ENCODE results near the gene WDR45.

The WDR45 gene

DNA sequence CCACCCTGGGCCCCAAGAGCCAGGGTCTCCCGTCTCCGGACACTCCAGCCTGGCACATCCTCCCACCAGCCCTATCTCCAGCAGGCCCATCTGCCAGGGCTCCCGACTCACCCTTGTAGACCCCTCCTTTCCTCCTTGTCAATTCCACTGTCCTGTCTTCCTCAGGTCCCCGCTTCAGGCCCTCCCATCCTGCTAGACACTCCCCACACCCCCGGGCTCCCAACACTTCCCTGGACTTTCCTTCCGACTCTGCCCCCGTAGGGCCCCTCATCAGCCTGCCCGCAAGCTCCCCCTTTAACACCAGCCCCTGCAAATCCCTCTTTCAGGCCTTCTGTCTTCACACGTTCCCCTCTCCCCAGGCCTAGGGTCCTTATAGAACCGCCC, 7.0 kb downstream of the WDR45 start:
- Histone ChIP-seq H3K27me3 (peaks cover 0 to 50% (median 16%) of the 10 kb centered on the region in 11 experiments; a peak in 15 of 22 replicates), H3K27ac (peak overlapping the region in 4 of 11 experiments; percentile 25 to 75 (median 72); a peak in 2 of 22 replicates), H4K20me1 (peaks cover 0 to 19% (median 0%) of the 10 kb centered on the region in 11 experiments; a peak in 6 of 22 replicates), H3K36me3 (peaks cover 0 to 17% (median 7%) of the 10 kb centered on the region in 11 experiments; a peak in 6 of 22 replicates), H3K4me2 (peak overlapping the region; percentile 67 to 87 (median 79)), H3K4me3 (peak overlapping the region; percentile 62 to 77 (median 74)), H3K9ac (peak overlapping the region in 10 of 11 experiments; percentile 54 to 81 (median 76); a peak in 17 of 22 replicates), H3K4me1 (peaks cover 16 to 21% (median 20%) of the 10 kb centered on the region in 10 experiments; a peak in 19 of 20 replicates), H3K9me3 (replicated peaks in 1 of 11) (peaks cover 0 to 17% (median 0%) of the 10 kb centered on the region in 11 experiments; a peak in 4 of 22 replicates)
- no peak for TF ChIP-seq Cebpa-rat (IDR thresholded peaks at IDR 0.05)

DNA sequence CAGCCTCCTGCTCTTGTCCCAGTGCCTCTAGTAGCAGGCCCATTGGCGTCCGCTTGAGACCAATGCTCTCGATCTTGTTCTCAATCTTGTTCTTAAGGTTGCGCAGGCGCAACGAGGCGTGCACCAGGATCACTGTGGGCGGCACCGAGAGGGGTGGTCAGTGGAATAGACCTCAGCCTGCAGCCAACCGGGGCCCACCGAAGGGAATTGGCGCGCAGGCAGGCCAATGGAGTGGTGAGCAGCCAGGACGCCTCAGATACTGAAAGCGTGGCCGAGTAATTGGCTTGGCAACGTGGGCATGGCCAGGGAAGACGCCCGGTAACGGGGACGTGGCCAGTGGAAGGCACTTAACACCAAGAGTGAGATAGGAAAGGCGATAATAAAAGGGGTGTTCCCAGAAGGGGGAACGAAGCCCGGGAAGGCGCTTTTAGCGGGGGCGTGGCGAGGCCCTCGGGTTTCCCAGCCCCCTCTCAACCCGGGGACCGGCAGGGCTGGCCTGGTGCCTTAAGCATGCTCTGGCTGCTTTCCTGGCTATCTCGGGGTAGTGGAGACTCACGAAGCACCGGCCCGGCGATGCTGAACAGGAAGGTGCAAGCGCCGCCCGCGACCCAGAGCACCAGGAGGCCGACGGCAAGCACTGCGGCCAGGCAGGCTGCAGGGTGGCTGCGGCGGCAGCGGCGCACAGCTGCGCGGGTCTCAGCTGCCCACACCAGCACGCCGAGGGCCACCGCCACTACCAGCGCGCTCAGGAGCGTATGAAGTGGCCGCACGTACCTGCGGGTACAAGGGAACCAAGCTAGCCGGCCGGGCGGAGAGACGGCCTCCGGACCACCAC, 7.6 kb downstream of the WDR45 start:
- H3K4me1 ChIP-seq, result peaks cover 16 to 21% (median 20%) of the 10 kb centered on the region in 10 experiments; a peak in 19 of 20 replicates
- peak overlapping the region; percentile 62 to 77 (median 74); a peak in 15 of 20 replicates for H3K4me3 ChIP-seq
- peak overlapping the region; percentile 67 to 87 (median 79) for H3K4me2 ChIP-seq
- H3K9me3 ChIP-seq (replicated peaks in 1 of 11), result peaks cover 0 to 17% (median 0%) of the 10 kb centered on the region in 11 experiments; a peak in 4 of 22 replicates
- H3K27me3 ChIP-seq, result peaks cover 0 to 50% (median 10%) of the 10 kb centered on the region in 11 experiments; a peak in 14 of 22 replicates
- H4K20me1 ChIP-seq, result peaks cover 0 to 19% (median 0%) of the 10 kb centered on the region in 11 experiments; a peak in 6 of 22 replicates
- peak overlapping the region in 9 of 11 experiments; percentile 59 to 81 (median 77); a peak in 14 of 22 replicates for H3K9ac ChIP-seq
- no peak for TF ChIP-seq Cebpa-rat (IDR thresholded peaks at IDR 0.05)
- peak overlapping the region in 1 of 11 experiments; percentile 25; a peak in 2 of 22 replicates for H3K27ac ChIP-seq
- H3K36me3 ChIP-seq, result peaks cover 0 to 11% (median 7%) of the 10 kb centered on the region in 11 experiments; a peak in 7 of 22 replicates

DNA sequence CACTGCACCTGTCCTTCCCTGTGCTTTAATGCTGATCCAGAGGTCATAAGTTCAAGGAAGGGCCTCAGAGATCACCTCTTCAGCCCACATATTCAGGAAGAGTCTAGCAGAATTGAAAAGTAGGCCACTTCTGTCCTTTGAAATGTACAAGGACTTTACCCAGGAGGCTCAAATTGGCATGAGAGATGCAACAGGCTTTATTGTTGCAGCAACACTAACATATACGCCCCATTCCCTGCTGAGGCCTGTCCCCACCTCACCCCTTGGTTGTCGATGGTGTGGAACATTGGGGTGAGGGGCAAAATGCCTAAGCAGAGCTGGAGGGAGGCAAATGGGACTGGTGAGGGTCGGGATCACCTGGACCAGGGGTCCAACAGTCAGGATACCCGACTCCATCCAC, 8.7 kb downstream of the WDR45 start:
- H3K4me1 ChIP-seq, result peaks cover 16 to 21% (median 20%) of the 10 kb centered on the region in 10 experiments; a peak in 19 of 20 replicates
- no peak overlapping the region for H3K27ac ChIP-seq
- no peak for TF ChIP-seq Cebpa-rat (IDR thresholded peaks at IDR 0.05)
- H3K4me2 ChIP-seq, result no peak overlapping the region
- peaks cover 0 to 10% (median 0%) of the 10 kb centered on the region in 11 experiments; a peak in 3 of 22 replicates for H3K36me3 ChIP-seq
- H3K27me3 ChIP-seq, result peaks cover 0 to 50% (median 7%) of the 10 kb centered on the region in 11 experiments; a peak in 11 of 22 replicates
- peaks cover 0 to 17% (median 0%) of the 10 kb centered on the region in 11 experiments; a peak in 4 of 22 replicates for H3K9me3 ChIP-seq (replicated peaks in 1 of 11)
- no peak overlapping the region for H3K4me3 ChIP-seq
- H3K9ac ChIP-seq, result no peak overlapping the region
- H4K20me1 ChIP-seq, result peaks cover 0 to 19% (median 0%) of the 10 kb centered on the region in 11 experiments; a peak in 7 of 22 replicates

DNA sequence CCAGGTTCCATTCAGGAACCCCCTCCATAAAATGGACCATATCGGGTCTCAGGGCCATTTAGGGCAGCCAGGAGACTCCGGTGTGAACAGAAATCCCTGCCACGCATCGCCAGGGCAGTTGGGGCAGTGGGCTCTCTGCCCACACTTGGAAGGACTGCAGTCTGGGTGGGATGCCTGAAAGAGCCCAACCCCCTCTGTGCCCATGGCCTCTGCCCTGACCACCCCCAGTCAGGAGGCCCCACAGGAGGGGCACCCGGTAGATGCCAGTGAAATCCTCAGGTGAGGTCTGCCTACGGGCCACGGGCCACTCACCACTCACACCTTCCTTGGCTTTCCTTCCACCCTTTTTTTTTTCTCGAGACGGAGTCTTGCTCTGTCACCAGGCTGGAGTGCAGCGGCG, 10.6 kb downstream of the WDR45 start:
- peaks cover 0 to 16% (median 0%) of the 10 kb centered on the region in 11 experiments; a peak in 4 of 22 replicates for H3K36me3 ChIP-seq
- H3K9me3 ChIP-seq (replicated peaks in 1 of 11), result peaks cover 0 to 14% (median 0%) of the 10 kb centered on the region in 11 experiments; a peak in 4 of 22 replicates
- H3K9ac ChIP-seq, result no peak overlapping the region
- no peak overlapping the region for H3K27ac ChIP-seq
- H3K4me1 ChIP-seq, result peaks cover 8 to 15% (median 13%) of the 10 kb centered on the region in 10 experiments; a peak in 19 of 20 replicates
- H3K4me3 ChIP-seq, result no peak overlapping the region
- no peak for TF ChIP-seq Cebpa-rat (IDR thresholded peaks at IDR 0.05)
- peaks cover 0 to 33% (median 0%) of the 10 kb centered on the region in 11 experiments; a peak in 8 of 22 replicates for H4K20me1 ChIP-seq
- H3K27me3 ChIP-seq, result peaks cover 0 to 64% (median 8%) of the 10 kb centered on the region in 11 experiments; a peak in 13 of 22 replicates
- H3K4me2 ChIP-seq, result no peak overlapping the region

DNA sequence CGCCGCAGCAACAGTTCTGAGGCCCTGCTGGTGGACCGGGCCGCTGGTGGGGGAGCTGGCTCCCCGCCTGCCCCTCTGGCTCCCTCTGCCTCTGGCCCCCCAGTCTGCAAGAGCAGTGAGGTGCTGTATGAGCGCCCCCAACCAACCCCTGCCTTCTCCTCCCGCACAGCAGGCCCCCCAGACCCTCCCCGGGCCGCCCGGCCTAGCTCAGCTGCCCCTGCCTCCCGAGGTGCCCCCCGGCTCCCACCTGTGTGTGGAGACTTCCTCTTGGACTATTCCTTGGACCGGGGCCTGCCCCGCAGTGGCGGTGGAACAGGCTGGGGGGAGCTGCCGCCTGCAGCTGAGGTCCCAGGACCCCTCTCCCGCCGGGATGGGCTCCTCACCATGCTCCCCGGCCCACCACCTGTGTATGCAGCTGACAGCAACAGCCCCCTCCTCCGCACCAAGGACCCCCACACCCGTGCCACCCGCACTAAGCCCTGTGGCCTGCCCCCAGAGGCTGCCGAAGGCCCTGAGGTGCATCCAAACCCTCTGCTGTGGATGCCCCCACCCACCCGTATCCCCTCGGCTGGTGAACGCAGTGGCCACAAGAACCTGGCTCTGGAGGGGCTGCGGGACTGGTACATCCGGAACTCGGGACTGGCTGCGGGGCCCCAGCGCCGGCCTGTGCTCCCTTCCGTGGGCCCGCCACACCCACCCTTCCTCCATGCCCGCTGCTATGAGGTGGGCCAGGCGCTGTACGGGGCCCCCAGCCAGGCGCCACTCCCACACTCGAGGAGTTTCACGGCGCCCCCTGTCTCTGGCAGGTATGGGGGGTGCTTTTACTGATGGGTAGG, 12.2 kb downstream of the WDR45 start:
- Histone ChIP-seq H3K27ac (no peak overlapping the region), H3K4me2 (no peak overlapping the region), H4K20me1 (peaks cover 0 to 37% (median 0%) of the 10 kb centered on the region in 11 experiments; a peak in 8 of 22 replicates), H3K9ac (no peak overlapping the region), H3K9me3 (replicated peaks in 1 of 11) (peaks cover 0 to 7% (median 0%) of the 10 kb centered on the region in 11 experiments; a peak in 3 of 22 replicates), H3K36me3 (peaks cover 0 to 16% (median under 1%) of the 10 kb centered on the region in 11 experiments; a peak in 6 of 22 replicates), H3K4me1 (peaks cover 4 to 7% (median 5%) of the 10 kb centered on the region in 10 experiments; a peak in 18 of 20 replicates), H3K27me3 (peaks cover 0 to 72% (median 14%) of the 10 kb centered on the region in 11 experiments; a peak in 13 of 22 replicates), H3K4me3 (no peak overlapping the region)
- no peak for TF ChIP-seq Cebpa-rat (IDR thresholded peaks at IDR 0.05)

DNA sequence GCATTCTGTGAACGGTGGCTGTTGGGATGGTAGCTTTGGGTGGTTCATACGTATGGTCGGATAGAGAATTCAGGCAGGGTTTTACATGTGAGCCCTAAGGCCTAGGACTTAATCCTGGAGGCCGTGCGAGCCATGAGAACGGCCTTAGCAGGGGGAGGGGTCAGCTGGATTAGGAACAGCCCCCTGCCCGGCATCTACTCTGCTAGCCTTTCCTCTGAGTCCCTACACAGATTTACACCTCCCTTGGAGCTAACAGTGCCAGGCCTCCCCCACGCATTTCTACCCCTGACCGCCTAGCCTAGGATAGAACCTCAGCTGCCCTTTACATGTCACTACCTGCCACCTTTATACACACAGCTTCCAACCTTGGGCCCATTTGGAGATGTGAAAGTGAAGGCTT, 13.0 kb downstream of the WDR45 start:
- no peak overlapping the region for H3K4me2 ChIP-seq

DNA sequence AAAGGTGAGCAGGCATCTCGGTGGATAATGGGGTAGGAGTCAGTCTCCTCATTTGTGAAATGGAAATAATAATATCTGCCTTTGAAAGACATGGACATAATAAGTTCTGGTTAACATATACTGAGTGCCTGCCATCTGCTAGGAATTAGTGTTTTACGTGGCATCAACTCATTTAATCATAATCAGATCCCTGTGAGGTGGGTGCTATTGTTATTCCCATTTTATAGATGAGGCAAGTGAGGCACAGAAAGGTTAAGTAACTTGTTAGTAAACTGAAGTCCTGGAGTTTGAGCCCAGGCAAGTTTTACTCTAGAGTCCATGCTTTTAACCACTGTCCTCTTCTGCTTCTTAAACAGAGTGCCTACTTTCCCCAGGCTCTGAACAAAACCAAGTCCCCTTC, 13.4 kb downstream of the WDR45 start:
- Histone ChIP-seq H3K27ac (no peak overlapping the region), H3K4me3 (no peak overlapping the region), H3K9ac (no peak overlapping the region), H3K36me3 (peaks cover 0 to 21% (median 4%) of the 10 kb centered on the region in 11 experiments; a peak in 6 of 22 replicates), H3K9me3 (replicated peaks in 1 of 11) (no peaks in the 10 kb centered on the region), H4K20me1 (peaks cover 0 to 31% (median 0%) of the 10 kb centered on the region in 11 experiments; a peak in 5 of 22 replicates), H3K27me3 (peaks cover 0 to 81% (median 21%) of the 10 kb centered on the region in 11 experiments; a peak in 16 of 22 replicates), H3K4me2 (no peak overlapping the region), H3K4me1 (no peaks in the 10 kb centered on the region)
- TF ChIP-seq Cebpa-rat (IDR thresholded peaks at IDR 0.05), result no peak

More for the DNA sequence above, 13.0 kb downstream of the WDR45 start:
- TF ChIP-seq Cebpa-rat (IDR thresholded peaks at IDR 0.05), result no peak
- Histone ChIP-seq H3K4me3 (no peak overlapping the region), H3K9me3 (replicated peaks in 1 of 11) (no peaks in the 10 kb centered on the region; a peak in 1 of 22 replicates), H3K4me1 (no peaks in the 10 kb centered on the region), H4K20me1 (peaks cover 0 to 31% (median 0%) of the 10 kb centered on the region in 11 experiments; a peak in 5 of 22 replicates), H3K36me3 (peaks cover 0 to 21% (median 4%) of the 10 kb centered on the region in 11 experiments; a peak in 6 of 22 replicates), H3K27me3 (peaks cover 0 to 79% (median 21%) of the 10 kb centered on the region in 11 experiments; a peak in 15 of 22 replicates), H3K27ac (no peak overlapping the region), H3K9ac (no peak overlapping the region)

DNA sequence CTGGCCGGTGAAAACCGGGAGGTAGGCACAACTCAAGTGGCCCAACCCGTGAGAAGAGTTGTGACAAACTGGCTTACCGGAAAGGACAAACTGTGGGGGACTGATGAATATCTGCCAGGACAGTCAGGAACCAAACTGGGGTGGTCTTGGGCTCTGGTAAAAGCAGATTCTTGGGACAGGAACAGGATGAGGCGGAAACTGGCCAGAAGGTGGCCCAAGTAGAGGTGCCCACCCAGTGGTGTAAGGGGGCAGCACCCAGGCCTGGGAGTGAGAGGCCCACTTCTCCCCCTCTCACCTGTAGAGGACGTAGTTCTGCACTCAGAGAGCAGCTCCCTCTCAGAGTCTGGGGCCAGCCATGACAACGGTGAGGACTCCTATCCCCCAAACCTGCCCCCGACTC, 15.0 kb downstream of the WDR45 start:
- TF ChIP-seq Cebpa-rat (IDR thresholded peaks at IDR 0.05), result no peak
- H3K27me3 ChIP-seq, result peaks cover 0 to 82% (median 22%) of the 10 kb centered on the region in 11 experiments; a peak in 17 of 22 replicates

More for the DNA sequence above, 15.0 kb downstream of the WDR45 start:
- Histone ChIP-seq H4K20me1 (peaks cover 0 to 31% (median 0%) of the 10 kb centered on the region in 11 experiments; a peak in 7 of 22 replicates), H3K9ac (no peak overlapping the region), H3K27ac (no peak overlapping the region), H3K4me1 (no peaks in the 10 kb centered on the region), H3K36me3 (peaks cover 0 to 21% (median 4%) of the 10 kb centered on the region in 11 experiments; a peak in 6 of 22 replicates), H3K9me3 (replicated peaks in 1 of 11) (no peaks in the 10 kb centered on the region), H3K4me3 (no peak overlapping the region), H3K4me2 (no peak overlapping the region)
